Loucy (cell line): ENCODE measurements around the gene TMEM232.
A peak's percentile ranks its signal among the peaks of the same experiment; 100 is the strongest.
"Not testable (repeated sequence)": the region's sequence is repeated elsewhere in the genome, so short reads cannot be mapped to it uniquely, and the experiment has no call there.

ENCODE experiments used
- H2AFZ ChIP-seq: fragments of 200-600 bp; sonication (generic); 2 replicates; pipeline ENCODE4 v1.6.0; 2016; ENCODE audit warnings: antibody characterized with exemption, mild to moderate bottlenecking, low read length, moderate library complexity
- H3F3A ChIP-seq: fragments of 200-600 bp; 2 replicates; pipeline ENCODE4 v1.6.0; 2016; ENCODE audit warnings: antibody characterized with exemption, low read depth, mild to moderate bottlenecking
- H3K27me3 ChIP-seq: fragments of 200-600 bp; sonication (generic); 2 replicates; pipeline ENCODE4 v1.6.1; 2014; ENCODE audit warnings: low read length, mild to moderate bottlenecking; ENCODE audit not compliant: insufficient read depth, poor library complexity, severe bottlenecking
- H3K36me3 ChIP-seq: fragments of 200-600 bp; sonication (generic); 2 replicates; pipeline ENCODE4 v1.6.1; 2016; ENCODE audit warnings: low read length; ENCODE audit not compliant: insufficient read depth
- H3K4me1 ChIP-seq: fragments of 200-600 bp; sonication (generic); 2 replicates; pipeline ENCODE4 v1.5.1; 2014; ENCODE audit warnings: low read length, mild to moderate bottlenecking; ENCODE audit not compliant: insufficient read depth, poor library complexity, severe bottlenecking
- H3K4me2 ChIP-seq: fragments of 200-600 bp; sonication (generic); 2 replicates; pipeline ENCODE4 v1.6.0; 2014; ENCODE audit warnings: antibody characterized with exemption, low read length, low read depth, mild to moderate bottlenecking; ENCODE audit not compliant: poor library complexity, severe bottlenecking
- H3K4me3 ChIP-seq: fragments of 200-600 bp; sonication (generic); 2 replicates; pipeline ENCODE4 v1.5.1; 2014; ENCODE audit warnings: low read length, mild to moderate bottlenecking, mixed read lengths; ENCODE audit not compliant: poor library complexity, severe bottlenecking
- H3K79me2 ChIP-seq: fragments of 200-600 bp; sonication (generic); 2 replicates; pipeline ENCODE4 v1.6.1; 2014; ENCODE audit warnings: low read length; ENCODE audit not compliant: insufficient read depth
- H3K9ac ChIP-seq: fragments of 200-600 bp; sonication (generic); 2 replicates; pipeline ENCODE4 v1.6.0; 2014; ENCODE audit warnings: mild to moderate bottlenecking, low read depth, low read length, moderate library complexity; ENCODE audit not compliant: poor library complexity, severe bottlenecking
- H3K9me2 ChIP-seq: fragments of 200-600 bp; sonication (generic); replicated peaks from 2 replicates; pipeline ENCODE4 v1.6.1; 2016; ENCODE audit warnings: low read depth, low read length, mixed read lengths
- H3K9me3 ChIP-seq: fragments of 200-600 bp; sonication (generic); 2 replicates; pipeline ENCODE4 v1.6.1; 2014; ENCODE audit warnings: mild to moderate bottlenecking, antibody characterized with exemption, low read length, low read depth; ENCODE audit not compliant: insufficient read depth
- H4K20me1 ChIP-seq: fragments of 200-600 bp; sonication (generic); 2 replicates; pipeline ENCODE4 v1.6.0; 2014; ENCODE audit warnings: antibody characterized with exemption, low read length, mild to moderate bottlenecking; ENCODE audit not compliant: insufficient read depth, poor library complexity, severe bottlenecking
- EZH2phosphoT487 ChIP-seq: fragments of 200-600 bp; IDR thresholded peaks from 2 replicates; pipeline ENCODE4 v1.6.1; 2018; ENCODE audit warnings: antibody characterized with exemption, mild to moderate bottlenecking, moderate library complexity, borderline replicate concordance
- TF ChIP-seq, protein P1 (sequence below): fragments of 200-600 bp; sonication (generic); conservative IDR thresholded peaks from 2 replicates; pipeline ENCODE4 v1.5.1; 2014; ENCODE audit warnings: mild to moderate bottlenecking, antibody characterized with exemption, low read length

The TMEM232 gene

DNA sequence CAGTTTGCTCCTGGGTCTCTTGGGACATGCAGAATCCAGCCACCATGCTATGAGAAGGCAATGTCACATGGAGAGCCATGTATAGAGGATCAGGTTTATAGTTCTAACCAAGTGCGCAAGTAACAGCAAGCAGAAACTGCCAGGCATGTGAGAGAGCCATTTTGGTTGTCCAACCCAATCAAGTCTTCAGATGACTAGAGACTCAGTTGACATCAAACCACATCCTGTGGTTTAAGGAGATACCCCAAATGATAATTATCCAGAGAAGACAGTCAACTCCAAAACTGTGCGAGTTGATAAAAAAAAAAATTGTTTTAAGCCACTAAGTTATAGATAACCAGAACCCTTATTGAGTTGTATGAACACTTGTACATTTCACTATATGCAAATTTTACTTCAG, 40.2 kb downstream of the TMEM232 start:
- H3K79me2 ChIP-seq: no peaks in the 10 kb centered on the region
- no peak overlapping the region for H3K4me2 ChIP-seq
- peaks cover 5% of the 10 kb centered on the region for H3K4me1 ChIP-seq
- no peak overlapping the region for H3K4me3 ChIP-seq
- no peak overlapping the region for H3K9ac ChIP-seq
- no peaks in the 10 kb centered on the region for H4K20me1 ChIP-seq
- no peaks in the 10 kb centered on the region for H3K9me2 ChIP-seq
- H3K9me3 ChIP-seq: no peaks in the 10 kb centered on the region
- no peaks in the 10 kb centered on the region for H3K36me3 ChIP-seq
- TF ChIP-seq, protein P1, sequence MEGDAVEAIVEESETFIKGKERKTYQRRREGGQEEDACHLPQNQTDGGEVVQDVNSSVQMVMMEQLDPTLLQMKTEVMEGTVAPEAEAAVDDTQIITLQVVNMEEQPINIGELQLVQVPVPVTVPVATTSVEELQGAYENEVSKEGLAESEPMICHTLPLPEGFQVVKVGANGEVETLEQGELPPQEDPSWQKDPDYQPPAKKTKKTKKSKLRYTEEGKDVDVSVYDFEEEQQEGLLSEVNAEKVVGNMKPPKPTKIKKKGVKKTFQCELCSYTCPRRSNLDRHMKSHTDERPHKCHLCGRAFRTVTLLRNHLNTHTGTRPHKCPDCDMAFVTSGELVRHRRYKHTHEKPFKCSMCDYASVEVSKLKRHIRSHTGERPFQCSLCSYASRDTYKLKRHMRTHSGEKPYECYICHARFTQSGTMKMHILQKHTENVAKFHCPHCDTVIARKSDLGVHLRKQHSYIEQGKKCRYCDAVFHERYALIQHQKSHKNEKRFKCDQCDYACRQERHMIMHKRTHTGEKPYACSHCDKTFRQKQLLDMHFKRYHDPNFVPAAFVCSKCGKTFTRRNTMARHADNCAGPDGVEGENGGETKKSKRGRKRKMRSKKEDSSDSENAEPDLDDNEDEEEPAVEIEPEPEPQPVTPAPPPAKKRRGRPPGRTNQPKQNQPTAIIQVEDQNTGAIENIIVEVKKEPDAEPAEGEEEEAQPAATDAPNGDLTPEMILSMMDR: no peak
- TF ChIP-seq EZH2phosphoT487: no peak
- no peaks in the 10 kb centered on the region for H3F3A ChIP-seq
- H3K27me3 ChIP-seq: no peaks in the 10 kb centered on the region
- 0 out of 2 replicates have a peak overlapping the region, but pooled peaks have one; percentile 43 for H2AFZ ChIP-seq

DNA sequence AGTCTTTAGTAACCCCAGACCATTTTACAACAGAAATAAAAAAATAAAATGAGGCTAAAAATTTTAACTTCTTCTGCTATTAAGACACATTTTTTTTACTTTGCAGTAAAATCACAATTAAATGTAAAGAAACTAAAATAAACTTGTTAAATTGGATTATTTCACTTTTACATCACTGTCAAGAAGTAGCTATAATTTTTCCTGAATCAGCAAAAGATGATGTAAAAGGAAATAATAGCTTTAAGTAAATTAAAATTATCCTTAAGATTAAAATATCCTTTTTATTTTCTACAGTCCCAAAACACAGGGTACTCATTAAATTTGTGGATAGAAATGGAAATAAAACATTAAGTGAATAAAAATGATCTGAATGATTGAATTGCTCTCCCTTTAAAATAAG, 44.5 kb downstream of the TMEM232 start:
- H3K9me3 ChIP-seq: no peaks in the 10 kb centered on the region
- H3K79me2 ChIP-seq: no peaks in the 10 kb centered on the region
- H3F3A ChIP-seq: no peaks in the 10 kb centered on the region
- no peaks in the 10 kb centered on the region for H4K20me1 ChIP-seq
- H3K9ac ChIP-seq: no peak overlapping the region
- H3K4me3 ChIP-seq: no peak overlapping the region
- peaks cover 9% of the 10 kb centered on the region for H3K4me1 ChIP-seq
- peak overlapping the region; percentile 97; the same call in 1 of the 2 replicates for H2AFZ ChIP-seq
- H3K9me2 ChIP-seq: no peaks in the 10 kb centered on the region
- H3K27me3 ChIP-seq: no peaks in the 10 kb centered on the region
- H3K36me3 ChIP-seq: no peaks in the 10 kb centered on the region
- no peak for TF ChIP-seq EZH2phosphoT487
- TF ChIP-seq, protein P1: no peak
- H3K4me2 ChIP-seq: no peak overlapping the region

DNA sequence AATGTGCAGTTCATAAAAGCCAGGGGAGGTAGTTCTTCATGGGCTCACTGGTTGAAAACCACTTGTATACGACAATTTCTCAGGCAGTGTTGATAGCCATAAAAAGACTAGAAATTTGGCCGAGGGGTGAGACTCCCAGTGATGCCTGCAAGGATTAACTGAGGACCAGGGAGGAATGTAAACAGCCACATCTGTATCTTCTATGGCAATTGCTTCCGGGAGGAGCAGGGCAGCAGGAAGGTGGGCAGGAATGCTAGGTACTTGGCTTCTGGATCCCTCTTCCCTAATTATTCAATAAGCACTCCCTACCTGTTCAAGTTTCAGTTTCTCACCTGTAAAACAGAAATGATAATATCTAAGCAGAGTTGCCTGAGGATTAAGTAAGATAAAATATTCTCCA, 45.4 kb downstream of the TMEM232 start:
- Histone ChIP-seq H3K9me3 (no peaks in the 10 kb centered on the region), H2AFZ (peak overlapping the region; percentile 97)

DNA sequence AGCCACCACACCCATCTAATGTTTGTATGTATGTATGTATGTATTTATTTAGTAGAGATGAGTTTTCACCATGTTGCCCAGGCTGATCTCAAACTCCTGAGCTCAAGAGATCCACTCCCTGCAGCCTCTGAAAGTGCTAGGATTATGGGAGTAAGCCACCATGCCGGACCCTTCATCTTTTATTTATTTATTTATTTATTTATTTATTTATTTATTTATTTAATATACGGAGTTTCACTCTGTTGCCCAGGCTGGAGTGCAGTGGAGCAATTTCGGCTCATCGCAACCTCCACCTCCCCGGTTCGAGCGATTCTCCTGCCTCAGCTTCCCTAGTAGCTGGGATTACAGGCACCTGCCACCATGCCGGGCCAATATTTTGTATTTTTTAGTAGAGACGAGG, 49.9 kb downstream of the TMEM232 start:
- not testable (repeated sequence) for H4K20me1 ChIP-seq, H3K4me1 ChIP-seq, H3K79me2 ChIP-seq

More for the DNA sequence above, 45.4 kb downstream of the TMEM232 start:
- Histone ChIP-seq H3F3A (no peaks in the 10 kb centered on the region), H3K4me2 (peak overlapping the region; percentile 64), H3K79me2 (no peaks in the 10 kb centered on the region), H3K4me3 (peak overlapping the region; percentile 65), H3K36me3 (no peaks in the 10 kb centered on the region), H4K20me1 (no peaks in the 10 kb centered on the region), H3K27me3 (no peaks in the 10 kb centered on the region), H3K4me1 (peaks cover 8% of the 10 kb centered on the region), H3K9me2 (no peaks in the 10 kb centered on the region), H3K9ac (peak overlapping the region; percentile 55)
- TF ChIP-seq, protein P1: no peak
- TF ChIP-seq EZH2phosphoT487: no peak

More for the DNA sequence above, 49.9 kb downstream of the TMEM232 start:
- not testable (repeated sequence) for H3F3A ChIP-seq, H3K9me2 ChIP-seq, H3K36me3 ChIP-seq, H3K4me2 ChIP-seq, H3K4me3 ChIP-seq, H3K9me3 ChIP-seq, H3K27me3 ChIP-seq, H3K9ac ChIP-seq, H2AFZ ChIP-seq
